Activated B cell treated with CpG ODN at 0.5 μM for 24 hours (primary cell): Measurements from ENCODE around the gene ZSCAN9. TPM values are rescaled to one million over a fixed set of nuclear protein-coding genes. Genes with fewer than 3 reads are reported as not detected.
A peak's percentile ranks its signal among the peaks of the same experiment; 100 is the strongest.

Experiments
- ATAC-seq: fragments of 200-7000 bp; cut with Tn5 transposase; one replicate; pipeline ENCODE4 v1.10.0; 2021; ENCODE audit warnings: low read depth, mild to moderate bottlenecking, moderate library complexity
- CTCF ChIA-PET: fragments of 350-600 bp; sonication (Branson Sonifier 250); formaldehyde crosslinking; loops from one replicate; lab custom pipeline; 2021; ENCODE audit warnings: antibody characterized with exemption; lab: Charles Lee
- POLR2A ChIA-PET: fragments of 350-600 bp; sonication (Branson Sonifier 250); formaldehyde crosslinking; loops from one replicate; lab custom pipeline; 2021; ENCODE audit warnings: antibody characterized with exemption; lab: Charles Lee
- DNase-seq: peaks from one replicate; pipeline ENCODE4 v3.0.0; 2022
- H3K27ac Mint-ChIP-seq: one replicate; pipeline ENCODE4 v1.8.0; 2020; ENCODE audit warnings: mixed read lengths
- H3K27me3 Mint-ChIP-seq: one replicate; pipeline ENCODE4 v1.8.0; 2021; ENCODE audit warnings: mixed read lengths
- H3K36me3 Mint-ChIP-seq: one replicate; pipeline ENCODE4 v1.8.0; 2021; ENCODE audit warnings: low read depth, mixed read lengths
- H3K4me1 Mint-ChIP-seq: one replicate; pipeline ENCODE4 v1.8.0; 2021; ENCODE audit warnings: mixed read lengths
- H3K4me3 Mint-ChIP-seq: one replicate; pipeline ENCODE4 v1.8.0; 2020; ENCODE audit warnings: mild to moderate bottlenecking, mixed read lengths
- H3K9me3 Mint-ChIP-seq: one replicate; pipeline ENCODE4 v1.8.0; 2020; ENCODE audit warnings: mixed read lengths
- CTCF ChIP-seq: fragments of 200-600 bp; IDR thresholded peaks from one replicate; pipeline ENCODE4 v1.8.0; 2022; ENCODE audit warnings: antibody characterized with exemption, mild to moderate bottlenecking
- intact Hi-C: fragments of 100-400 bp; cut with micrococcal nuclease; formaldehyde crosslinking; loops from one replicate; pipeline ENCODE4 v1.15.1; 2024
- total RNA-seq: library from RNA; stranded (reverse); gene quantifications from 2 replicates; pipeline ENCODE4 v1.2.3, GENCODE V29; 2022

The ZSCAN9 gene
- total RNA-seq, 1 donor from 2014 or later: 30.3 TPM

- Mint-ChIP-seq H3K36me3 (no peaks in the 10 kb centered on the region), H3K9me3 (peaks cover 10% of the 10 kb centered on the region), H3K4me1 (peaks cover 32% of the 10 kb centered on the region), H3K27me3 (peaks cover 74% of the 10 kb centered on the region), H3K27ac (no peak overlapping the region), H3K4me3 (peak overlapping the region; percentile 67)
- ChIA-PET CTCF (no interaction called here), POLR2A (interaction anchor here (1.7 kb wide), 1 partner anchor 10 kb away, joined by 4 read pairs; no protein-coding TSS in a partner anchor)
- DNase-seq (no peak), ATAC-seq (no peak)
- TF ChIP-seq CTCF: no peak
- intact Hi-C loops: loop anchor here (5.0 kb wide), 1 partner anchor 536 kb away; no protein-coding TSS in a partner anchor
Observed at GRCh38 chr6:28208111-28208659, 16.9 kb upstream of the ZSCAN9 start.

GRCh38 chr6:28209753-28210535, 15.1 kb upstream of the ZSCAN9 start:
- Mint-ChIP-seq H3K4me1 (peaks cover 32% of the 10 kb centered on the region), H3K9me3 (peaks cover 6% of the 10 kb centered on the region), H3K27me3 (peaks cover 78% of the 10 kb centered on the region), H3K4me3 (no peak overlapping the region), H3K36me3 (no peaks in the 10 kb centered on the region), H3K27ac (no peak overlapping the region)
- TF ChIP-seq CTCF: no peak
- ChIA-PET POLR2A (no interaction called here), CTCF (no interaction called here)
- ATAC-seq: no peak
- intact Hi-C loops: loop anchor here (5.0 kb wide), 1 partner anchor 538 kb away; no protein-coding TSS in a partner anchor
- DNase-seq: no peak

GRCh38 chr6:28211840-28212509, 13.1 kb upstream of the ZSCAN9 start:
- DNase-seq: no peak

GRCh38 chr6:28212510-28213212, 12.4 kb upstream of the ZSCAN9 start:
- H3K9me3 Mint-ChIP-seq: no peaks in the 10 kb centered on the region
- H3K27me3 Mint-ChIP-seq: peaks cover 76% of the 10 kb centered on the region
- DNase-seq (no peak), ATAC-seq (no peak)
- peaks cover 24% of the 10 kb centered on the region for H3K4me1 Mint-ChIP-seq
- no peaks in the 10 kb centered on the region for H3K36me3 Mint-ChIP-seq
- intact Hi-C loops: no loop called here
- POLR2A ChIA-PET: interaction anchor here (0.6 kb wide), 1 partner anchor 322 kb away, joined by 7 read pairs; a partner anchor contains a TSS
- peak overlapping the region; percentile 57 for H3K4me3 Mint-ChIP-seq
- no peak overlapping the region for H3K27ac Mint-ChIP-seq
- no peak for TF ChIP-seq CTCF
- CTCF ChIA-PET: no interaction called here

More at GRCh38 chr6:28211840-28212509, 13.1 kb upstream of the ZSCAN9 start:
- H3K4me1 Mint-ChIP-seq: peaks cover 31% of the 10 kb centered on the region
- H3K9me3 Mint-ChIP-seq: no peaks in the 10 kb centered on the region
- peaks cover 81% of the 10 kb centered on the region for H3K27me3 Mint-ChIP-seq
- H3K4me3 Mint-ChIP-seq: peak overlapping the region; percentile 57
- POLR2A ChIA-PET: no interaction called here
- H3K36me3 Mint-ChIP-seq: no peaks in the 10 kb centered on the region
- CTCF ChIA-PET: no interaction called here
- ATAC-seq: no peak
- no peak for TF ChIP-seq CTCF
- no peak overlapping the region for H3K27ac Mint-ChIP-seq
- intact Hi-C loops: no loop called here
